GM12878 (cell line): Measurements from ENCODE around the gene TBXAS1. TPM values are rescaled to one million over a fixed set of nuclear protein-coding genes. Genes with fewer than 3 reads are reported as not detected.

Experiments used
- ATAC-seq: fragments of 200-7000 bp; cut with Tn5 transposase; 3 replicates; pipeline ENCODE4 v1.9.1; 2020; ENCODE audit warnings: mild to moderate bottlenecking, moderate library complexity
- BruUV-seq: library from RNA; stranded (reverse); fragments of 400-500 nt; replicated peaks from 2 replicates; lab custom pipeline; 2021; lab: Mats Ljungman, UMichigan
- CTCF ChIA-PET: fragments of 300-600 bp; sonication (Branson Sonifier 250); formaldehyde crosslinking; extraction: SDS; loops from one replicate; lab custom pipeline; 2021; ENCODE audit warnings: inconsistent platforms; lab: Yijun Ruan, JAX
- POLR2A ChIA-PET: fragments of 350-600 bp; formaldehyde crosslinking; extraction: SDS; loops from one replicate; lab custom pipeline; 2021; ENCODE audit warnings: inconsistent platforms; lab: Charles Lee
- RAD21 ChIA-PET: fragments of 300-600 bp; sonication (Branson Sonifier 250); formaldehyde crosslinking; loops from one replicate; lab custom pipeline; 2023; ENCODE audit warnings: antibody characterized with exemption; ENCODE audit not compliant: unreplicated experiment; lab: Charles Lee
- SMC1A ChIA-PET: fragments of 300-600 bp; sonication (Branson Sonifier 250); formaldehyde crosslinking; loops from one replicate; lab custom pipeline; 2023; ENCODE audit not compliant: unreplicated experiment, uncharacterized antibody; lab: Charles Lee
- DNase-seq: peaks from one replicate; pipeline ENCODE4 v3.0.0-alpha.2; 2011; ENCODE audit warnings: low read depth, low spot score
- FAIRE-seq: peaks from 3 replicates; lab custom pipeline; 2011; peaks lifted over from hg19 to GRCh38; lab: Jason Lieb, UNC
- H2AFZ ChIP-seq: 2 replicates; pipeline ENCODE4 v1.6.0; 2011; ENCODE audit warnings: low read depth, low read length, control low read depth; ENCODE audit not compliant: control insufficient read depth
- H3K27ac ChIP-seq: 2 replicates; pipeline ENCODE4 v1.5.1; 2011; ENCODE audit warnings: control low read depth; ENCODE audit not compliant: control insufficient read depth, insufficient read depth
- H3K27me3 ChIP-seq, 2 experiments: replicated peaks in 1 of 2; 2 replicates each; pipeline versions ENCODE4 v1.6.0 to v1.6.1; 2011; ENCODE audit warnings: low read length in 1 of 2; ENCODE audit not compliant: control insufficient read depth in 2 of 2, insufficient read depth in 2 of 2
- H3K36me3 ChIP-seq, 2 experiments: 2 replicates each; pipeline ENCODE4 v1.5.1; 2011; ENCODE audit warnings: low read length in 1 of 2; ENCODE audit not compliant: control insufficient read depth in 2 of 2, insufficient read depth in 2 of 2
- H3K4me1 ChIP-seq: 2 replicates; pipeline ENCODE4 v1.6.1; 2011; ENCODE audit warnings: mild to moderate bottlenecking, low read length, moderate library complexity, mixed read lengths; ENCODE audit not compliant: control insufficient read depth, insufficient read depth
- H3K4me2 ChIP-seq: 2 replicates; pipeline ENCODE4 v1.6.0; 2011; ENCODE audit warnings: control low read depth; ENCODE audit not compliant: control insufficient read depth, insufficient read depth
- H3K4me3 ChIP-seq: fragments of 200-600 bp; sonication (generic); 2 replicates; pipeline ENCODE4 v1.5.1; 2016
- H3K79me2 ChIP-seq: 2 replicates; pipeline ENCODE4 v1.6.0; 2011; ENCODE audit warnings: low read length; ENCODE audit not compliant: control insufficient read depth, insufficient read depth
- H3K9ac ChIP-seq: 2 replicates; pipeline ENCODE4 v1.8.0; 2011; ENCODE audit warnings: low read length, control low read depth, mixed read lengths; ENCODE audit not compliant: control insufficient read depth, insufficient read depth
- H3K9me3 ChIP-seq: replicated peaks from 3 replicates; pipeline ENCODE4 v1.5.1; 2011; ENCODE audit warnings: mild to moderate bottlenecking, low read length; ENCODE audit not compliant: control insufficient read depth, insufficient read depth
- H4K20me1 ChIP-seq: 2 replicates; pipeline ENCODE4 v1.6.0; 2011; ENCODE audit not compliant: control insufficient read depth, insufficient read depth
- CREB1 ChIP-seq: IDR thresholded peaks from 2 replicates; pipeline ENCODE4 v1.6.1; 2012; ENCODE audit warnings: low read depth, mild to moderate bottlenecking, inconsistent platforms
- EP300 ChIP-seq, 2 experiments: fragments of 150-350 bp in 1 of 2; IDR thresholded peaks; 2 replicates each; pipeline ENCODE4 v1.6.1; 2011 to 2012; ENCODE audit warnings: low read depth in 2 of 2, low read length in 2 of 2, borderline replicate concordance in 1 of 2, improper control_type of control experiment in 1 of 2, inconsistent platforms in 1 of 2; ENCODE audit not compliant: control insufficient read depth in 1 of 2
- IKZF2 ChIP-seq, 2 experiments: fragments of 450-650 bp; IDR thresholded peaks; 2 replicates each; pipeline ENCODE4 v1.6.1; 2017; ENCODE audit warnings: mild to moderate bottlenecking in 2 of 2, moderate library complexity in 2 of 2
- JUND ChIP-seq: IDR thresholded peaks from 2 replicates; pipeline ENCODE4 v1.6.1; 2012; ENCODE audit warnings: low read depth, mild to moderate bottlenecking, low read length, improper control_type of control experiment, moderate library complexity
- PAX8 ChIP-seq: fragments of 450-650 bp; IDR thresholded peaks from 2 replicates; pipeline ENCODE4 v1.6.1; 2017; ENCODE audit warnings: mild to moderate bottlenecking, moderate library complexity
- PBX3 ChIP-seq: IDR thresholded peaks from 2 replicates; pipeline ENCODE4 v1.6.1; 2011; ENCODE audit warnings: mild to moderate bottlenecking, low read depth, low read length, moderate library complexity; ENCODE audit not compliant: insufficient replicate concordance
- RAD21 ChIP-seq: IDR thresholded peaks from 2 replicates; pipeline ENCODE4 v1.6.1; 2011; ENCODE audit warnings: mild to moderate bottlenecking, low read depth, low read length, moderate library complexity; ENCODE audit not compliant: insufficient read depth
- ZNF217 ChIP-seq: fragments of 450-650 bp; IDR thresholded peaks from 2 replicates; pipeline ENCODE4 v1.6.1; 2017; ENCODE audit warnings: antibody characterized with exemption, mild to moderate bottlenecking
- ZNF274 ChIP-seq: IDR thresholded peaks from one replicate; pipeline ENCODE4 v1.8.0; 2011; ENCODE audit not compliant: insufficient read length, insufficient read depth
- ZNF592 ChIP-seq: fragments of 450-650 bp; IDR thresholded peaks from 2 replicates; pipeline ENCODE4 v1.6.1; 2017; ENCODE audit warnings: mild to moderate bottlenecking, moderate library complexity
- whole genome bisulfite sequencing: methylation state at CpG from one replicate; pipeline ENCODE4 v1.1.6; 2016; ENCODE audit warnings: low lambda C conversion rate; ENCODE audit not compliant: insufficient replicate concordance, insufficient coverage; ENCODE audit errors: missing lambda C conversion rate; 5-methylcytosine and 5-hydroxymethylcytosine counted together
- in situ Hi-C: fragments of 300-500 bp; cut with MboI; formaldehyde crosslinking; loops from 9 replicates; pipeline ENCODE4 v1.14.3; 2018; ENCODE audit warnings: mixed read lengths
- intact Hi-C: fragments of 100-400 bp; cut with micrococcal nuclease; formaldehyde crosslinking; loops from one replicate; pipeline ENCODE4 v1.14.2; 2022; ENCODE audit not compliant: unreplicated experiment
- polyA plus RNA-seq, 11 experiments: library from polyadenylated mRNA; depleted of rRNA in 4 of 11; unstranded in 6 of 11; stranded (reverse) in 5 of 11; fragments of >200 nt; fragmentation: Nextera tagmentation in 4 of 11; fragmentation: Illumina TruSeq in 1 of 11; extraction: Ambion mirVana in 4 of 11; extraction: Trizol in 1 of 11; gene quantifications; 1 replicate in 1 of 11; 2 replicates in 10 of 11; pipeline versions ENCODE4 v1.2.1 to v1.2.3, GENCODE V29; 2011 to 2016; ENCODE audit warnings: inconsistent platforms in 2 of 11, missing spikeins in 2 of 11, low read depth in 1 of 11
- total RNA-seq, 4 experiments: library from RNA; depleted of rRNA in 3 of 4; stranded (reverse); fragments of >200 nt in 3 of 4; fragmentation: Illumina TruSeq in 1 of 4; extraction: Trizol in 1 of 4; gene quantifications; 2 replicates each; pipeline versions ENCODE4 v1.2.1 to v1.2.3, GENCODE V29; 2013 to 2021
- TF ChIP-seq, protein P1 (sequence below): IDR thresholded peaks from 2 replicates; pipeline ENCODE4 v1.6.1; 2012; ENCODE audit warnings: mild to moderate bottlenecking, low read depth, low read length
- TF ChIP-seq, protein P2 (sequence below): IDR thresholded peaks from 2 replicates; pipeline ENCODE4 v1.6.1; 2011; ENCODE audit warnings: borderline replicate concordance, low read depth, mild to moderate bottlenecking, moderate library complexity, mixed read lengths, low read length; ENCODE audit not compliant: insufficient read depth; ENCODE audit errors: extremely low read length
- TF ChIP-seq, protein P3 (sequence below): fragments of 450-650 bp; IDR thresholded peaks from 2 replicates; pipeline ENCODE4 v1.6.1; 2014; ENCODE audit warnings: mild to moderate bottlenecking

Gene TBXAS1
- total and polyA plus RNA-seq, 10 of the 15 experiments (the other 5 are each of a cell fraction or from before 2014, with no cell fraction given): 1.5 to 32.7 (median 16.3) TPM

- ChIA-PET POLR2A (no interaction called here), CTCF (interaction anchor here (1.6 kb wide), 1 partner anchor 346 kb away, joined by 9 read pairs; no protein-coding TSS in a partner anchor), RAD21 (no interaction called here), SMC1A (no interaction called here)
- Histone ChIP-seq H3K4me1 (no peaks in the 10 kb centered on the region), H3K36me3 (no peaks in the 10 kb centered on the region), H3K9me3 (no peaks in the 10 kb centered on the region), H3K9ac (no peak overlapping the region), H4K20me1 (no peaks in the 10 kb centered on the region), H3K27me3 (no peaks in the 10 kb centered on the region; a peak in 1 of 4 replicates), H3K4me3 (no peak overlapping the region), H3K27ac (no peak overlapping the region), H3K79me2 (no peaks in the 10 kb centered on the region), H2AFZ (no peak overlapping the region), H3K4me2 (no peak overlapping the region)
- in situ Hi-C loops (no loop called here), intact Hi-C loops (no loop called here)
- FAIRE-seq (no peak), ATAC-seq (no peak), DNase-seq (no peak)
- BruUV-seq: no TSS peak
- WGBS: 68% methylated on average over 6 of the region's 6 CpGs
- TF ChIP-seq ZNF274: no peak
- no peak for TF ChIP-seq RAD21
- TF ChIP-seq CREB1: no peak
- no peak for TF ChIP-seq ZNF592
- TF ChIP-seq EP300 (IDR thresholded peaks at IDR 0.05; ENCODE audit: borderline replicate concordance in 1 of 2, control insufficient read depth in 1 of 2, low read depth in 2 of 2, low read length in 2 of 2): no peak
- TF ChIP-seq ZNF217: no peak
- TF ChIP-seq, protein P1, sequence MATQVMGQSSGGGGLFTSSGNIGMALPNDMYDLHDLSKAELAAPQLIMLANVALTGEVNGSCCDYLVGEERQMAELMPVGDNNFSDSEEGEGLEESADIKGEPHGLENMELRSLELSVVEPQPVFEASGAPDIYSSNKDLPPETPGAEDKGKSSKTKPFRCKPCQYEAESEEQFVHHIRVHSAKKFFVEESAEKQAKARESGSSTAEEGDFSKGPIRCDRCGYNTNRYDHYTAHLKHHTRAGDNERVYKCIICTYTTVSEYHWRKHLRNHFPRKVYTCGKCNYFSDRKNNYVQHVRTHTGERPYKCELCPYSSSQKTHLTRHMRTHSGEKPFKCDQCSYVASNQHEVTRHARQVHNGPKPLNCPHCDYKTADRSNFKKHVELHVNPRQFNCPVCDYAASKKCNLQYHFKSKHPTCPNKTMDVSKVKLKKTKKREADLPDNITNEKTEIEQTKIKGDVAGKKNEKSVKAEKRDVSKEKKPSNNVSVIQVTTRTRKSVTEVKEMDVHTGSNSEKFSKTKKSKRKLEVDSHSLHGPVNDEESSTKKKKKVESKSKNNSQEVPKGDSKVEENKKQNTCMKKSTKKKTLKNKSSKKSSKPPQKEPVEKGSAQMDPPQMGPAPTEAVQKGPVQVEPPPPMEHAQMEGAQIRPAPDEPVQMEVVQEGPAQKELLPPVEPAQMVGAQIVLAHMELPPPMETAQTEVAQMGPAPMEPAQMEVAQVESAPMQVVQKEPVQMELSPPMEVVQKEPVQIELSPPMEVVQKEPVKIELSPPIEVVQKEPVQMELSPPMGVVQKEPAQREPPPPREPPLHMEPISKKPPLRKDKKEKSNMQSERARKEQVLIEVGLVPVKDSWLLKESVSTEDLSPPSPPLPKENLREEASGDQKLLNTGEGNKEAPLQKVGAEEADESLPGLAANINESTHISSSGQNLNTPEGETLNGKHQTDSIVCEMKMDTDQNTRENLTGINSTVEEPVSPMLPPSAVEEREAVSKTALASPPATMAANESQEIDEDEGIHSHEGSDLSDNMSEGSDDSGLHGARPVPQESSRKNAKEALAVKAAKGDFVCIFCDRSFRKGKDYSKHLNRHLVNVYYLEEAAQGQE: no peak
- TF ChIP-seq, protein P2, sequence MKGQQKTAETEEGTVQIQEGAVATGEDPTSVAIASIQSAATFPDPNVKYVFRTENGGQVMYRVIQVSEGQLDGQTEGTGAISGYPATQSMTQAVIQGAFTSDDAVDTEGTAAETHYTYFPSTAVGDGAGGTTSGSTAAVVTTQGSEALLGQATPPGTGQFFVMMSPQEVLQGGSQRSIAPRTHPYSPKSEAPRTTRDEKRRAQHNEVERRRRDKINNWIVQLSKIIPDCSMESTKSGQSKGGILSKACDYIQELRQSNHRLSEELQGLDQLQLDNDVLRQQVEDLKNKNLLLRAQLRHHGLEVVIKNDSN: no peak
- TF ChIP-seq, protein P3, sequence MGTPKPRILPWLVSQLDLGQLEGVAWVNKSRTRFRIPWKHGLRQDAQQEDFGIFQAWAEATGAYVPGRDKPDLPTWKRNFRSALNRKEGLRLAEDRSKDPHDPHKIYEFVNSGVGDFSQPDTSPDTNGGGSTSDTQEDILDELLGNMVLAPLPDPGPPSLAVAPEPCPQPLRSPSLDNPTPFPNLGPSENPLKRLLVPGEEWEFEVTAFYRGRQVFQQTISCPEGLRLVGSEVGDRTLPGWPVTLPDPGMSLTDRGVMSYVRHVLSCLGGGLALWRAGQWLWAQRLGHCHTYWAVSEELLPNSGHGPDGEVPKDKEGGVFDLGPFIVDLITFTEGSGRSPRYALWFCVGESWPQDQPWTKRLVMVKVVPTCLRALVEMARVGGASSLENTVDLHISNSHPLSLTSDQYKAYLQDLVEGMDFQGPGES: no peak
- no peak for TF ChIP-seq JUND
- TF ChIP-seq PAX8: no peak
- no peak for TF ChIP-seq PBX3
- no peak for TF ChIP-seq IKZF2 (IDR thresholded peaks at IDR 0.05)
Observed at GRCh38 chr7:139991911-139992310, 162.8 kb downstream of the TBXAS1 start.
